GM12878 (cell line): ENCODE results near the gene AK8. TPM values are rescaled to one million over a fixed set of nuclear protein-coding genes. Genes with fewer than 3 reads are reported as not detected.

Experiments used
- ATAC-seq: fragments of 200-7000 bp; cut with Tn5 transposase; 3 replicates; pipeline ENCODE4 v1.9.1; 2020; ENCODE audit warnings: mild to moderate bottlenecking, moderate library complexity
- BruUV-seq: library from RNA; stranded (reverse); fragments of 400-500 nt; replicated peaks from 2 replicates; lab custom pipeline; 2021; lab: Mats Ljungman, UMichigan
- CTCF ChIA-PET: fragments of 300-600 bp; sonication (Branson Sonifier 250); formaldehyde crosslinking; extraction: SDS; loops from one replicate; lab custom pipeline; 2021; ENCODE audit warnings: inconsistent platforms; lab: Yijun Ruan, JAX
- POLR2A ChIA-PET: fragments of 350-600 bp; formaldehyde crosslinking; extraction: SDS; loops from one replicate; lab custom pipeline; 2021; ENCODE audit warnings: inconsistent platforms; lab: Charles Lee
- RAD21 ChIA-PET: fragments of 300-600 bp; sonication (Branson Sonifier 250); formaldehyde crosslinking; loops from one replicate; lab custom pipeline; 2023; ENCODE audit warnings: antibody characterized with exemption; ENCODE audit not compliant: unreplicated experiment; lab: Charles Lee
- SMC1A ChIA-PET: fragments of 300-600 bp; sonication (Branson Sonifier 250); formaldehyde crosslinking; loops from one replicate; lab custom pipeline; 2023; ENCODE audit not compliant: unreplicated experiment, uncharacterized antibody; lab: Charles Lee
- DNase-seq: peaks from one replicate; pipeline ENCODE4 v3.0.0-alpha.2; 2011; ENCODE audit warnings: low read depth, low spot score
- FAIRE-seq: peaks from 3 replicates; lab custom pipeline; 2011; peaks lifted over from hg19 to GRCh38; lab: Jason Lieb, UNC
- H2AFZ ChIP-seq: 2 replicates; pipeline ENCODE4 v1.6.0; 2011; ENCODE audit warnings: low read depth, low read length, control low read depth; ENCODE audit not compliant: control insufficient read depth
- H3K27ac ChIP-seq: 2 replicates; pipeline ENCODE4 v1.5.1; 2011; ENCODE audit warnings: control low read depth; ENCODE audit not compliant: control insufficient read depth, insufficient read depth
- H3K27me3 ChIP-seq, 2 experiments: replicated peaks in 1 of 2; 2 replicates each; pipeline versions ENCODE4 v1.6.0 to v1.6.1; 2011; ENCODE audit warnings: low read length in 1 of 2; ENCODE audit not compliant: control insufficient read depth in 2 of 2, insufficient read depth in 2 of 2
- H3K36me3 ChIP-seq, 2 experiments: 2 replicates each; pipeline ENCODE4 v1.5.1; 2011; ENCODE audit warnings: low read length in 1 of 2; ENCODE audit not compliant: control insufficient read depth in 2 of 2, insufficient read depth in 2 of 2
- H3K4me1 ChIP-seq: 2 replicates; pipeline ENCODE4 v1.6.1; 2011; ENCODE audit warnings: mild to moderate bottlenecking, low read length, moderate library complexity, mixed read lengths; ENCODE audit not compliant: control insufficient read depth, insufficient read depth
- H3K4me2 ChIP-seq: 2 replicates; pipeline ENCODE4 v1.6.0; 2011; ENCODE audit warnings: control low read depth; ENCODE audit not compliant: control insufficient read depth, insufficient read depth
- H3K4me3 ChIP-seq: fragments of 200-600 bp; sonication (generic); 2 replicates; pipeline ENCODE4 v1.5.1; 2016
- H3K79me2 ChIP-seq: 2 replicates; pipeline ENCODE4 v1.6.0; 2011; ENCODE audit warnings: low read length; ENCODE audit not compliant: control insufficient read depth, insufficient read depth
- H3K9ac ChIP-seq: 2 replicates; pipeline ENCODE4 v1.8.0; 2011; ENCODE audit warnings: low read length, control low read depth, mixed read lengths; ENCODE audit not compliant: control insufficient read depth, insufficient read depth
- H3K9me3 ChIP-seq: replicated peaks from 3 replicates; pipeline ENCODE4 v1.5.1; 2011; ENCODE audit warnings: mild to moderate bottlenecking, low read length; ENCODE audit not compliant: control insufficient read depth, insufficient read depth
- H4K20me1 ChIP-seq: 2 replicates; pipeline ENCODE4 v1.6.0; 2011; ENCODE audit not compliant: control insufficient read depth, insufficient read depth
- BRCA1 ChIP-seq: IDR thresholded peaks from 2 replicates; pipeline ENCODE4 v1.6.1; 2011; ENCODE audit warnings: low read depth, low read length, improper control_type of control experiment
- CEBPB ChIP-seq, 2 experiments: fragments of 150-350 bp in 1 of 2; IDR thresholded peaks; 2 replicates each; pipeline ENCODE4 v1.6.1; 2012 to 2014; ENCODE audit warnings: low read depth in 2 of 2, low read length in 2 of 2, borderline replicate concordance in 1 of 2, inconsistent platforms in 1 of 2
- CHD1 ChIP-seq: IDR thresholded peaks from 2 replicates; pipeline ENCODE4 v1.6.1; 2012; ENCODE audit warnings: low read depth, low read length, improper control_type of control experiment
- HDAC2 ChIP-seq: fragments of 200-600 bp; sonication (generic); IDR thresholded peaks from 2 replicates; pipeline ENCODE4 v1.6.1; 2017
- HSF1 ChIP-seq: fragments of 150-350 bp; IDR thresholded peaks from 2 replicates; pipeline ENCODE4 v1.6.1; 2014; ENCODE audit warnings: mild to moderate bottlenecking, low read depth, low read length
- IKZF2 ChIP-seq, 2 experiments: fragments of 450-650 bp; IDR thresholded peaks; 2 replicates each; pipeline ENCODE4 v1.6.1; 2017; ENCODE audit warnings: mild to moderate bottlenecking in 2 of 2, moderate library complexity in 2 of 2
- LARP7 ChIP-seq: fragments of 450-650 bp; IDR thresholded peaks from 2 replicates; pipeline ENCODE4 v1.6.1; 2017; ENCODE audit warnings: mild to moderate bottlenecking
- MXI1 ChIP-seq: fragments of 150-350 bp; IDR thresholded peaks from 2 replicates; pipeline ENCODE4 v1.6.1; 2011; ENCODE audit warnings: low read depth, mild to moderate bottlenecking, inconsistent platforms, low read length, improper control_type of control experiment
- PML ChIP-seq: IDR thresholded peaks from 2 replicates; pipeline ENCODE4 v1.6.1; 2012; ENCODE audit warnings: low read length, inconsistent platforms
- YBX1 ChIP-seq: fragments of 450-650 bp; IDR thresholded peaks from 2 replicates; pipeline ENCODE4 v1.6.1; 2016; ENCODE audit warnings: antibody characterized with exemption
- ZSCAN29 ChIP-seq: fragments of 450-650 bp; IDR thresholded peaks from 2 replicates; pipeline ENCODE4 v1.6.1; 2017; ENCODE audit warnings: mild to moderate bottlenecking, moderate library complexity
- WGBS: methylation state at CpG from one replicate; pipeline ENCODE4 v1.1.6; 2016; ENCODE audit warnings: low lambda C conversion rate; ENCODE audit not compliant: insufficient replicate concordance, insufficient coverage; ENCODE audit errors: missing lambda C conversion rate; 5-methylcytosine and 5-hydroxymethylcytosine counted together
- in situ Hi-C: fragments of 300-500 bp; cut with MboI; formaldehyde crosslinking; loops from 9 replicates; pipeline ENCODE4 v1.14.3; 2018; ENCODE audit warnings: mixed read lengths
- intact Hi-C: fragments of 100-400 bp; cut with micrococcal nuclease; formaldehyde crosslinking; loops from one replicate; pipeline ENCODE4 v1.14.2; 2022; ENCODE audit not compliant: unreplicated experiment
- polyA plus RNA-seq, 11 experiments: library from polyadenylated mRNA; depleted of rRNA in 4 of 11; unstranded in 6 of 11; stranded (reverse) in 5 of 11; fragments of >200 nt; fragmentation: Nextera tagmentation in 4 of 11; fragmentation: Illumina TruSeq in 1 of 11; extraction: Ambion mirVana in 4 of 11; extraction: Trizol in 1 of 11; gene quantifications; 1 replicate in 1 of 11; 2 replicates in 10 of 11; pipeline versions ENCODE4 v1.2.1 to v1.2.3, GENCODE V29; 2011 to 2016; ENCODE audit warnings: inconsistent platforms in 2 of 11, missing spikeins in 2 of 11, low read depth in 1 of 11
- total RNA-seq, 4 experiments: library from RNA; depleted of rRNA in 3 of 4; stranded (reverse); fragments of >200 nt in 3 of 4; fragmentation: Illumina TruSeq in 1 of 4; extraction: Trizol in 1 of 4; gene quantifications; 2 replicates each; pipeline versions ENCODE4 v1.2.1 to v1.2.3, GENCODE V29; 2013 to 2021

AK8 gene
- total and polyA plus RNA-seq, 10 of the 15 experiments (the other 5 are each of a cell fraction or from before 2014, with no cell fraction given) = 0.03 to 0.12 (median 0.06) TPM; not detected in 5

GRCh38 chr9:132862533-132862932 is 15.6 kb downstream of the AK8 start:
- no peak for ATAC-seq
- in situ Hi-C loops = no loop called here
- WGBS = 9% methylated on average over 6 of the region's 6 CpGs

More at GRCh38 chr9:132862533-132862932, 15.6 kb downstream of the AK8 start:
- H3K27ac ChIP-seq = no peak overlapping the region
- RAD21 ChIA-PET = no interaction called here
- no peak overlapping the region for H3K9ac ChIP-seq
- H3K9me3 ChIP-seq = no peaks in the 10 kb centered on the region
- SMC1A ChIA-PET = no interaction called here
- no peaks in the 10 kb centered on the region for H3K79me2 ChIP-seq
- no peak overlapping the region for H3K4me3 ChIP-seq
- no TSS peak for BruUV-seq
- no peaks in the 10 kb centered on the region for H3K27me3 ChIP-seq
- no peaks in the 10 kb centered on the region for H3K4me1 ChIP-seq
- H3K36me3 ChIP-seq = no peaks in the 10 kb centered on the region
- DNase-seq = no peak
- no peak for FAIRE-seq
- no peaks in the 10 kb centered on the region for H4K20me1 ChIP-seq
- POLR2A ChIA-PET = interaction anchor here (0.7 kb wide), 1 partner anchor 1137 kb away, joined by 3 read pairs; no protein-coding TSS in a partner anchor
- H2AFZ ChIP-seq = no peak overlapping the region
- intact Hi-C loops = no loop called here
- H3K4me2 ChIP-seq = no peak overlapping the region
- CTCF ChIA-PET = interaction anchor here (0.6 to 1.2 kb wide), 2 partner anchors 40 to 450 kb away, joined by 3 read pairs; no protein-coding TSS in a partner anchor
- TF ChIP-seq CEBPB (IDR thresholded peaks at IDR 0.05; ENCODE audit: borderline replicate concordance in 1 of 2, low read depth in 2 of 2, low read length in 2 of 2) = no peak
- no peak for TF ChIP-seq BRCA1
- no peak for TF ChIP-seq IKZF2 (IDR thresholded peaks at IDR 0.05)
- no peak for TF ChIP-seq PML
- no peak for TF ChIP-seq ZSCAN29
- TF ChIP-seq YBX1 = no peak
- TF ChIP-seq HSF1 = no peak
- TF ChIP-seq MXI1 = no peak
- TF ChIP-seq HDAC2 = no peak
- TF ChIP-seq LARP7 = no peak
- no peak for TF ChIP-seq CHD1
